KMS-11 (cell line): ENCODE measurements around the gene CIBAR2.
"Not testable (repeated sequence)": the region's sequence is repeated elsewhere in the genome, so short reads cannot be mapped to it uniquely, and the experiment has no call there.

Experiments used
- H2AFZ ChIP-seq: fragments of 200-600 bp; sonication (generic); 2 replicates; pipeline ENCODE4 v1.6.1; 2016; ENCODE audit warnings: antibody characterized with exemption, mixed run types, low read depth
- H3K27ac ChIP-seq: fragments of 200-600 bp; sonication (generic); 2 replicates; pipeline ENCODE4 v1.6.1; 2016; ENCODE audit warnings: mild to moderate bottlenecking, mixed run types
- H3K27me3 ChIP-seq: fragments of 200-600 bp; sonication (generic); 2 replicates; pipeline ENCODE4 v1.6.1; 2017; ENCODE audit warnings: mild to moderate bottlenecking, low read depth, mixed run types, moderate library complexity; ENCODE audit not compliant: insufficient read depth
- H3K36me3 ChIP-seq: fragments of 200-600 bp; sonication (generic); 2 replicates; pipeline ENCODE4 v1.6.1; 2017; ENCODE audit warnings: mild to moderate bottlenecking, mixed run types; ENCODE audit not compliant: insufficient read depth
- H3K4me1 ChIP-seq: fragments of 200-600 bp; sonication (generic); 2 replicates; pipeline ENCODE4 v1.6.1; 2016; ENCODE audit warnings: mild to moderate bottlenecking, low read depth, mixed run types; ENCODE audit not compliant: poor library complexity, severe bottlenecking
- H3K4me2 ChIP-seq: fragments of 200-600 bp; sonication (generic); 2 replicates; pipeline ENCODE4 v1.7.0; 2016; ENCODE audit warnings: mild to moderate bottlenecking, mixed run types
- H3K4me3 ChIP-seq: fragments of 200-600 bp; sonication (generic); IDR thresholded peaks from 2 replicates; pipeline ENCODE4 v1.6.1; 2017; ENCODE audit warnings: low read depth, low read length, mixed read lengths; ENCODE audit not compliant: insufficient read depth
- H3K79me2 ChIP-seq: fragments of 200-600 bp; sonication (generic); 2 replicates; pipeline ENCODE4 v1.6.1; 2016; ENCODE audit warnings: low read depth, mixed run types; ENCODE audit not compliant: insufficient read depth
- H3K9ac ChIP-seq: fragments of 200-600 bp; sonication (generic); 2 replicates; pipeline ENCODE4 v1.6.1; 2016; ENCODE audit warnings: mild to moderate bottlenecking, mixed run types
- H4K20me1 ChIP-seq: fragments of 200-600 bp; sonication (generic); 2 replicates; pipeline ENCODE4 v1.6.1; 2016; ENCODE audit warnings: mild to moderate bottlenecking, mixed run types; ENCODE audit not compliant: insufficient read depth
- TF ChIP-seq, protein P1 (sequence below): fragments of 200-600 bp; sonication (generic); conservative IDR thresholded peaks from 2 replicates; pipeline ENCODE4 v1.6.1; 2017; ENCODE audit warnings: low read depth, mild to moderate bottlenecking, antibody characterized with exemption, low read length, moderate library complexity, mixed read lengths

CIBAR2 gene

DNA sequence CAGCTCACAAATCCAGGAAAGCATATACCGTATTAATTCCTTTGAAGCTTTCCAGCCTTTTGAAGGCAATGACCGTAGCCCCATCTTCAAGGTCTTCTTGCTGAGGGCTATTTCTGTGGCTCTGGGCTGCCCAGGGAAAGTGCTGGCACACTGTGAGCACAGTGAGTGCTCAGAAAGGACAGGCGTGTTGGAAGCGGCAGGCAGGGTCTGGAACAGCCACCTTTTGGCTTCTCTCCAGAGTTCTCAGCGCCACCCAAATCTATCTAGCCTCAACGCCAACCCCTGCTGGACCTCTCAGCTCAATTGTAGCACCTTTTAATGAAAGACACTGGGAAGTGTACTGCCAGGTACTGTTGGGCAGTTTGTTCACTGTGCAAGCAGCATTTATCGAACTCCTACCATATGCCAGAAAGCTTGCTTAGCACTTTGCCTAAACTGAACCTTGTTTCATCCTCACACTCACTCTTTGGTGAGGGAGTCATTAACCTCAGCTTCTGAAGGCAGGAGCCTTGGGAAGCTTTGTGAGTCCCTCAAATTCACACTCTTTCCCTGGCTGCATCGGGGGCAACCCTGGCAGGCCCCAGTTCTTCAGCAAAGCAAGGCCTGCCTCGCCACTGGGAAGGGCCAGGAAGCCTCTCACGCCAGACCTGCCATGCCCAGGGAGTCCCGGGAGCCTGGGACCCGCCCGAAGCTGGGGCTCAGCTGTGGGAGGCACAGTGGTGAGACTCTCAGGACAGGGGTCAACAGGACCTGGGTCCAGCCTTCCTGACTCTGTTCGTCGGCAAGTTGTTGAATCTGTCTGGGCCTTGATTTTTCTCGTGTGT is 13.5 kb upstream of the CIBAR2 start:
- Histone ChIP-seq H2AFZ (no peak overlapping the region), H3K36me3 (no peaks in the 10 kb centered on the region), H3K27ac (no peak overlapping the region), H3K4me1 (no peaks in the 10 kb centered on the region), H3K9ac (no peak overlapping the region), H3K4me2 (no peak overlapping the region), H3K79me2 (no peaks in the 10 kb centered on the region), H3K27me3 (peaks cover 91% of the 10 kb centered on the region), H4K20me1 (no peaks in the 10 kb centered on the region), H3K4me3 (no peak overlapping the region)
- TF ChIP-seq, protein P1, sequence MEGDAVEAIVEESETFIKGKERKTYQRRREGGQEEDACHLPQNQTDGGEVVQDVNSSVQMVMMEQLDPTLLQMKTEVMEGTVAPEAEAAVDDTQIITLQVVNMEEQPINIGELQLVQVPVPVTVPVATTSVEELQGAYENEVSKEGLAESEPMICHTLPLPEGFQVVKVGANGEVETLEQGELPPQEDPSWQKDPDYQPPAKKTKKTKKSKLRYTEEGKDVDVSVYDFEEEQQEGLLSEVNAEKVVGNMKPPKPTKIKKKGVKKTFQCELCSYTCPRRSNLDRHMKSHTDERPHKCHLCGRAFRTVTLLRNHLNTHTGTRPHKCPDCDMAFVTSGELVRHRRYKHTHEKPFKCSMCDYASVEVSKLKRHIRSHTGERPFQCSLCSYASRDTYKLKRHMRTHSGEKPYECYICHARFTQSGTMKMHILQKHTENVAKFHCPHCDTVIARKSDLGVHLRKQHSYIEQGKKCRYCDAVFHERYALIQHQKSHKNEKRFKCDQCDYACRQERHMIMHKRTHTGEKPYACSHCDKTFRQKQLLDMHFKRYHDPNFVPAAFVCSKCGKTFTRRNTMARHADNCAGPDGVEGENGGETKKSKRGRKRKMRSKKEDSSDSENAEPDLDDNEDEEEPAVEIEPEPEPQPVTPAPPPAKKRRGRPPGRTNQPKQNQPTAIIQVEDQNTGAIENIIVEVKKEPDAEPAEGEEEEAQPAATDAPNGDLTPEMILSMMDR: no peak

DNA sequence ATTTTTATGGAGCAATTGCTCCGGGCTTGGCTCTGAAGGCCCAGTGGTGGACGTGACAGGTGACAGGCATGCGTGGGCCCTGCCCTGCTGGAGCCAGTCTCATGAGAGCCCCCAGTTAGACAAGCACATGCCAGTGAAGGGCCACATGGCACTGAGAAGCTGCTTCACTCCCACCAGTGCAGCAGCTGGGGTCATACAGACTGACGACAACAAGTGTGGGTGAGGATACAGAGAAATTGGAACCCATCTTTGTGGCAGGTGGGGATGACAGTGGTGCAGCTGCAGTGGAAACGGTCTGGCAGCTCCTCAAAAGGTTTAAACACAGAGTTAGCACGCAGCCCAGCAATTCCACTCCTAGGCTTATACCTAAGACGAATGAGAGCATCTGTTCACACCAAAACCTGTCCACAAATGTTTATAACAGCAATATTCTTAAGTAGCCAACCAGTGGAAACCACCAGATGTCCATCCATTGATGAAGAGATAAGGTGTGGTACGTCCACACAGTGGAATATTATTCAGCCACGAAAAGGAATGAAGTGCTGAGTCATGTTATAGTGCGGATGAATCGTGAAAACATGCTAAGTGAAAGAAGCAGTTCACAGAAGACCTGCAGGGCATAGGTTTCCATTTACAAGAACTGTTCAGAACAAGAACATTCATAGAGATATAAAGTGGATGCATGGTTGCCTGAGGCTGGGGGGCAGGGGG is 12.5 kb upstream of the CIBAR2 start:
- Histone ChIP-seq H3K27ac (no peak overlapping the region), H2AFZ (no peak overlapping the region), H3K4me1 (no peaks in the 10 kb centered on the region), H3K4me2 (no peak overlapping the region), H3K27me3 (peaks cover 89% of the 10 kb centered on the region), H3K79me2 (no peaks in the 10 kb centered on the region), H3K4me3 (no peak overlapping the region), H4K20me1 (no peaks in the 10 kb centered on the region), H3K9ac (no peak overlapping the region), H3K36me3 (no peaks in the 10 kb centered on the region)
- TF ChIP-seq, protein P1: no peak

DNA sequence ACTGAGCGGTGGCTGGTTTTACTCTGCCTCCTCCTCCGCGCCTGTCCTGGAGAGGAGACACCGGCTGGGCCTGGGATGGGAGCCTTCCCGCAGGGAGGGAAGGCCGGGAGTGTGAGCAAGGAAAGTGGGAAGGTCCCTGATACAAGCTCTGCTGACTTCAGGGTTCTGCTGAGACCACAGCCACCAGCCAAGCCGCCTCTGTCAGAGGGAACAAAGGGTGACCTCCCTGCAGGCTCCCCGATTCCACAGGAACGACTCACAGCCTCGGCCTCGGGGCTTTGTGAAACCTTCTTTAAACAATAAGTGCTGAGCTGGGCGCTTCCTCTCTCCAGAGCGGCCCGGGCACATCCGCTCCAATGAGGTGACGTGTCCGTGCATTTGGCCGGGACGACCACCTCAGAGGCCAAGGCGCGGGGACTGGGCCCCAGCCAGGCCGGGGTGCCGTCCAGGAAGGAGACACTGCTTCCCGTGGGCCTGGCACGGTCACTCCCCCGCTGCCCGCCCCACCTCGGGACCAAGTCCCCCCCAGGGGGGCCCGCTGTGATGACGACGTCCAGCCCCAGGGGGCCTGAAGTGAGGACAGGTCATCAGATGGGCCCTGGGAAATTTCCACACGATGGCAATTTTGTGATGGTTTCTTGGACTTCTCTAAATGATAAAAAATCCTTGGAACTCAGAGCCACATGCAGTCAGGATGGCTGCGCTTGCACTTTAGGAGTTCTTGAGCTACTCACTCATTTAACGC is 11.8 kb upstream of the CIBAR2 start:
- peaks cover 87% of the 10 kb centered on the region for H3K27me3 ChIP-seq
- no peak overlapping the region for H3K9ac ChIP-seq
- H3K27ac ChIP-seq: no peak overlapping the region
- no peaks in the 10 kb centered on the region for H3K36me3 ChIP-seq
- H3K4me3 ChIP-seq: no peak overlapping the region
- no peak overlapping the region for H3K4me2 ChIP-seq
- no peaks in the 10 kb centered on the region for H4K20me1 ChIP-seq
- H2AFZ ChIP-seq: no peak overlapping the region
- TF ChIP-seq, protein P1: no peak
- H3K4me1 ChIP-seq: no peaks in the 10 kb centered on the region
- H3K79me2 ChIP-seq: no peaks in the 10 kb centered on the region

DNA sequence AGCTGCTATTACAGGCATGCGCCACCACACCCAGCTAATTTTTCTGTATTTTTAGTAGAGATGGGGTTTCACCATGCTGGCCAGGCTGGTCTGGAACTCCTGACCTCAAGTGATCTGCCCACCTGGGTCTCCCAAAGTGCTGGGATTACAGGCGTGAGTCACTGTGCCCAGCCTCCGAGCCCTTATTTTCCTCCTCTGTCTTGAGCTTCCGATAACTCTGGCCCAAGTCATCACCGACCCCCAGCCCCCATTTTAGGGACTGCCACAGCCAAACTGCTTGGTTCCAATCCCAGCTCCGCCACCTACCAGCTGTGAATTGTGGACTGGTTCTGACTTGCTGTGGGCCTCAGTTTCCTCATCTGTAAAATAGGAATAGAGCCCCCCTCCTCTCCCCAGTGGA is 11.2 kb upstream of the CIBAR2 start:
- H2AFZ ChIP-seq, H3K27ac ChIP-seq, H3K9ac ChIP-seq, H4K20me1 ChIP-seq, H3K79me2 ChIP-seq, H3K4me1 ChIP-seq, H3K36me3 ChIP-seq, H3K4me2 ChIP-seq, H3K4me3 ChIP-seq: not testable (repeated sequence)
- H3K27me3 ChIP-seq: peaks cover 87% of the 10 kb centered on the region
